CD4-positive, alpha-beta T cell treated with Interleukin-15 for 4 hours (primary cell): ENCODE data around the gene CMIP.
A peak's percentile ranks its signal among the peaks of the same experiment; 100 is the strongest.

ENCODE experiments used
- DNase-seq: peaks from one replicate; pipeline ENCODE4 v3.0.0-alpha.2; 2020; ENCODE audit warnings: low spot score

CMIP gene

GRCh38 chr16:81607805-81608522 lies 163.4 kb downstream of the CMIP start:
- no peak for DNase-seq

- no peak for DNase-seq
Measured at GRCh38 chr16:81608523-81609209, 164.1 kb downstream of the CMIP start.

- no peak for DNase-seq
Measured at GRCh38 chr16:81609323-81609892, 164.8 kb downstream of the CMIP start.

GRCh38 chr16:81610144-81610842 lies 165.7 kb downstream of the CMIP start:
- no peak for DNase-seq

GRCh38 chr16:81610936-81611335 lies 166.3 kb downstream of the CMIP start:
- DNase-seq, result no peak

- DNase-seq, result no peak
Measured at GRCh38 chr16:81611721-81612120, 167.1 kb downstream of the CMIP start.

- no peak for DNase-seq
Measured at GRCh38 chr16:81612351-81613163, 167.9 kb downstream of the CMIP start.

- DNase-seq, result no peak
Measured at GRCh38 chr16:81614171-81614570, 169.6 kb downstream of the CMIP start.

- DNase-seq, result no peak
Measured at GRCh38 chr16:81614654-81615359, 170.2 kb downstream of the CMIP start.

GRCh38 chr16:81615411-81615810 lies 170.8 kb downstream of the CMIP start:
- no peak for DNase-seq

- DNase-seq, result no peak
Measured at GRCh38 chr16:81615833-81616232, 171.2 kb downstream of the CMIP start.

- peak; percentile 80 for DNase-seq
Measured at GRCh38 chr16:81616321-81617020, 171.9 kb downstream of the CMIP start.

- DNase-seq, result no peak
Measured at GRCh38 chr16:81617021-81617346, 172.4 kb downstream of the CMIP start.

- no peak for DNase-seq
Measured at GRCh38 chr16:81618187-81618586, 173.6 kb downstream of the CMIP start.

- DNase-seq, result no peak
Measured at GRCh38 chr16:81618661-81619060, 174.1 kb downstream of the CMIP start.

GRCh38 chr16:81620029-81620428 lies 175.4 kb downstream of the CMIP start:
- no peak for DNase-seq

GRCh38 chr16:81620796-81621195 lies 176.2 kb downstream of the CMIP start:
- no peak for DNase-seq

GRCh38 chr16:81621496-81621895 lies 176.9 kb downstream of the CMIP start:
- DNase-seq, result no peak

GRCh38 chr16:81623365-81624102 lies 178.9 kb downstream of the CMIP start:
- peak; percentile 74 for DNase-seq

GRCh38 chr16:81624403-81624759 lies 179.8 kb downstream of the CMIP start:
- no peak for DNase-seq
